ENCODE results near the gene ANO4.

DNA sequence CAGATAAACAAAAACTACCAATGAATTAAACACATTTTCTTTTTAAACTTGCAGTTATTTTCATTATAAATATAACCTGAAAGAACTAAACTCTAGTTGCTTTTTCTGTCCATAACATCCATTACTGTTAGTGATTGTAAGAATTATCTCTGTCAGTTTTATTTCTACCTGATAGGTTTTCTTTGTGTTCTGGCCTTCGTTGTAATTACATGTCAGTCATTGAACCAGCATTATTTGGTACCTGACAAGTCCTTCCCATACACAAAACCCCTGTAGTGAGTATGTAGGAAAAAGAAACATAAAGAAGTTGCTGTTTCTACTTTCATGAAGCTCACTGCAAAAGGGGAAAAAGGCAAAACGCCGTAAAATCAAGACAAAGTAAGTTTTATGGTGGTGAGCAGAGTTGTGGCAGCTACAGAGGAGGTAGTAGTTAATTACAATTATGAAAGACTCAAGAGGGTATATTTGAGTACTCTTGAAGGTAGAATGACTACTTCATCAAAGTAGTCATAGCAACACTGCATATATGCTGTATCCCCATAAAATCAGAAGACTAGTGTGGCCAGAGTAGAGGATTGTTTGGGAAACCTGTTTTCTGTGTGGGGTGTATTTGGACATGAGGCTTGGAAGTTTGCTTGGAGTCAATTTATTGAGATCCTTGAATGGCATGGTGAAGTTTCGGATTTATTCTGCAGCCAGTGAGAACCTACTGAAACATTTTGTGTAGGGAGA is 312.6 kb downstream of the ANO4 start:
- TF ChIP-seq, protein P1, sequence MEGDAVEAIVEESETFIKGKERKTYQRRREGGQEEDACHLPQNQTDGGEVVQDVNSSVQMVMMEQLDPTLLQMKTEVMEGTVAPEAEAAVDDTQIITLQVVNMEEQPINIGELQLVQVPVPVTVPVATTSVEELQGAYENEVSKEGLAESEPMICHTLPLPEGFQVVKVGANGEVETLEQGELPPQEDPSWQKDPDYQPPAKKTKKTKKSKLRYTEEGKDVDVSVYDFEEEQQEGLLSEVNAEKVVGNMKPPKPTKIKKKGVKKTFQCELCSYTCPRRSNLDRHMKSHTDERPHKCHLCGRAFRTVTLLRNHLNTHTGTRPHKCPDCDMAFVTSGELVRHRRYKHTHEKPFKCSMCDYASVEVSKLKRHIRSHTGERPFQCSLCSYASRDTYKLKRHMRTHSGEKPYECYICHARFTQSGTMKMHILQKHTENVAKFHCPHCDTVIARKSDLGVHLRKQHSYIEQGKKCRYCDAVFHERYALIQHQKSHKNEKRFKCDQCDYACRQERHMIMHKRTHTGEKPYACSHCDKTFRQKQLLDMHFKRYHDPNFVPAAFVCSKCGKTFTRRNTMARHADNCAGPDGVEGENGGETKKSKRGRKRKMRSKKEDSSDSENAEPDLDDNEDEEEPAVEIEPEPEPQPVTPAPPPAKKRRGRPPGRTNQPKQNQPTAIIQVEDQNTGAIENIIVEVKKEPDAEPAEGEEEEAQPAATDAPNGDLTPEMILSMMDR (IDR thresholded peaks at IDR 0.05) = no peak
- no peak for TF ChIP-seq POLR2A (IDR thresholded peaks at IDR 0.05)

Data from lower leg skin (tissue), 3 donors.